Smooth muscle cell (in vitro differentiated cells): Measurements from ENCODE around the gene MAP3K5. TPM values are rescaled to one million over a fixed set of nuclear protein-coding genes. Genes with fewer than 3 reads are reported as not detected.

ENCODE experiments used
- DNase-seq: peaks from one replicate; lab custom pipeline; 2025; ENCODE audit not compliant: unreplicated experiment; lab: John Stamatoyannopoulos, UW
- H2AFZ ChIP-seq: fragments of 200-600 bp; sonication (generic); 2 replicates; pipeline ENCODE4 v1.6.0; 2016; ENCODE audit warnings: antibody characterized with exemption, low read depth, mild to moderate bottlenecking
- H3F3A ChIP-seq: fragments of 200-600 bp; sonication (generic); 2 replicates; pipeline ENCODE4 v1.6.0; 2017; ENCODE audit warnings: antibody characterized with exemption, low read depth
- H3K27ac ChIP-seq: fragments of 200-600 bp; sonication (generic); 2 replicates; pipeline ENCODE4 v1.5.1; 2016; ENCODE audit warnings: low read depth, mild to moderate bottlenecking
- H3K27me3 ChIP-seq: fragments of 200-600 bp; sonication (generic); 2 replicates; pipeline ENCODE4 v1.6.1; 2016; ENCODE audit warnings: low read depth, mild to moderate bottlenecking
- H3K36me3 ChIP-seq: fragments of 200-600 bp; sonication (generic); 2 replicates; pipeline ENCODE4 v1.5.1; 2016; ENCODE audit warnings: low read depth
- H3K4me1 ChIP-seq: fragments of 200-600 bp; sonication (generic); 2 replicates; pipeline ENCODE4 v1.5.1; 2016; ENCODE audit warnings: low read depth
- H3K4me2 ChIP-seq: fragments of 200-600 bp; sonication (generic); 2 replicates; pipeline ENCODE4 v1.6.0; 2016; ENCODE audit warnings: mild to moderate bottlenecking
- H3K4me3 ChIP-seq: fragments of 200-600 bp; sonication (generic); 2 replicates; pipeline ENCODE4 v1.5.1; 2016; ENCODE audit warnings: mild to moderate bottlenecking
- H3K79me2 ChIP-seq: fragments of 200-600 bp; sonication (generic); 2 replicates; pipeline ENCODE4 v1.6.0; 2016; ENCODE audit warnings: low read depth, mild to moderate bottlenecking
- H3K9ac ChIP-seq: fragments of 200-600 bp; sonication (generic); 2 replicates; pipeline ENCODE4 v1.6.0; 2016; ENCODE audit warnings: low read depth
- H3K9me3 ChIP-seq: fragments of 200-600 bp; sonication (generic); replicated peaks from 2 replicates; pipeline ENCODE4 v1.5.1; 2016; ENCODE audit warnings: low read depth
- H4K20me1 ChIP-seq: fragments of 200-600 bp; sonication (generic); 2 replicates; pipeline ENCODE4 v1.6.0; 2016; ENCODE audit warnings: low read depth
- CTCF ChIP-seq: fragments of 200-600 bp; sonication (generic); IDR thresholded peaks from 2 replicates; pipeline ENCODE4 v1.5.1; 2017; ENCODE audit warnings: borderline replicate concordance, mild to moderate bottlenecking, antibody characterized with exemption; ENCODE audit not compliant: insufficient read depth, poor library complexity, severe bottlenecking
- WGBS: methylation state at CpG from one replicate; pipeline ENCODE4 v1.1.7; 2016; ENCODE audit warnings: low lambda C conversion rate; 5-methylcytosine and 5-hydroxymethylcytosine counted together
- polyA plus RNA-seq: library from polyadenylated mRNA; unstranded; fragments of >200 nt; fragmentation: Nextera tagmentation; extraction: Ambion mirVana; gene quantifications from 2 replicates; pipeline ENCODE4 v1.2.1, GENCODE V29; 2016
- small RNA-seq: library from RNA; depleted of rRNA; stranded (forward); fragments of <200 nt; gene quantifications from one replicate; pipeline ENCODE3, GENCODE V24; 2014
- total RNA-seq: library from RNA; depleted of rRNA; stranded (reverse); fragments of >200 nt; gene quantifications from 2 replicates; pipeline ENCODE4 v1.2.3, GENCODE V29; 2014

MAP3K5 gene
- total and polyA plus RNA-seq, 2 experiments from 2014 or later, result 0.93 to 2.1 TPM

- H3K27ac ChIP-seq, result peak overlapping the region; percentile 57
- H3K79me2 ChIP-seq, result no peaks in the 10 kb centered on the region
- no peak overlapping the region for H3K4me2 ChIP-seq
- H3K4me1 ChIP-seq, result no peaks in the 10 kb centered on the region
- H3F3A ChIP-seq, result no peaks in the 10 kb centered on the region
- no peak for DNase-seq
- no peaks in the 10 kb centered on the region for H3K27me3 ChIP-seq
- H4K20me1 ChIP-seq, result no peaks in the 10 kb centered on the region
- no peaks in the 10 kb centered on the region for H3K36me3 ChIP-seq
- no peaks in the 10 kb centered on the region for H3K9me3 ChIP-seq
- 67% methylated on average over 1 of the region's 1 CpG for WGBS
- H2AFZ ChIP-seq, result no peak overlapping the region
- H3K4me3 ChIP-seq, result no peak overlapping the region
- no peak overlapping the region for H3K9ac ChIP-seq
- no peak for TF ChIP-seq CTCF
These were observed 283.4 kb downstream of the MAP3K5 start for GRCh38 chr6:136508725-136509392.

Small RNAs within 50 kb of the gene (small RNA-seq; reads per million reads assigned to genes)
- not detected for gene RNA5SP219

Other genes starting within 250 kb of the MAP3K5 start
- gene MAP7, start 242.1 kb downstream of the MAP3K5 start, total RNA-seq, result 6.4 and 8.2 TPM in 2 replicates
- gene MAP7, start 242.1 kb downstream of the MAP3K5 start, polyA plus RNA-seq, result 1.6 and 8.9 TPM in 2 replicates
- gene PEX7, start 30.1 kb upstream of the MAP3K5 start, total RNA-seq, result 5.6 and 10.3 TPM in 2 replicates
- gene PEX7, start 30.1 kb upstream of the MAP3K5 start, polyA plus RNA-seq, result 13.3 and 14.4 TPM in 2 replicates
- gene SLC35D3, start 129.8 kb upstream of the MAP3K5 start, total RNA-seq, result not detected in 2 replicates
- not detected in 2 replicates for gene SLC35D3, start 129.8 kb upstream of the MAP3K5 start, polyA plus RNA-seq